Natural killer cell treated with Interleukin-12 subunit alpha and Interleukin-12 subunit beta and Interleukin-15 and Interleukin-18, amount 100 ng/mL, for 72 hours (primary cell): Measurements from ENCODE around the gene TRIM65. TPM values are rescaled to one million over a fixed set of nuclear protein-coding genes. Genes with fewer than 3 reads are reported as not detected.

Source experiments
- ATAC-seq, 2 donors: fragments of 150-1000 bp; cut with Tn5 transposase in 1 of 2; sonication (Bioruptor Pico), chemical (Tn5 transposase) in 1 of 2; 2 replicates each; pipeline ENCODE4 v1.10.0; 2021
- DNase-seq: peaks from one replicate; pipeline ENCODE4 v3.0.0; 2022; ENCODE audit warnings: low spot score
- H3K27ac Mint-ChIP-seq, 2 donors: 1 replicate in 1 of 2; 2 replicates in 1 of 2; pipeline ENCODE4 v1.8.0; 2022; ENCODE audit warnings: mixed read lengths in 2 of 2, mild to moderate bottlenecking in 1 of 2, moderate library complexity in 1 of 2
- H3K27me3 Mint-ChIP-seq, 2 donors: 1 replicate in 1 of 2; 2 replicates in 1 of 2; pipeline ENCODE4 v1.8.0; 2022; ENCODE audit warnings: mixed read lengths in 2 of 2
- H3K36me3 Mint-ChIP-seq: one replicate; pipeline ENCODE4 v1.8.0; 2022; ENCODE audit warnings: mixed read lengths
- H3K4me1 Mint-ChIP-seq, 2 donors: 1 replicate in 1 of 2; 2 replicates in 1 of 2; pipeline ENCODE4 v1.8.0; 2022; ENCODE audit warnings: low read depth in 2 of 2, mixed read lengths in 2 of 2, mild to moderate bottlenecking in 1 of 2
- H3K4me3 Mint-ChIP-seq: one replicate; pipeline ENCODE4 v1.8.0; 2022; ENCODE audit warnings: mixed read lengths
- H3K9me3 Mint-ChIP-seq: 2 replicates; pipeline ENCODE4 v1.8.0; 2022; ENCODE audit warnings: mixed read lengths
- total RNA-seq, 2 donors: library from RNA; stranded (reverse); gene quantifications; one replicate each; pipeline ENCODE4 v1.2.3, GENCODE V29; 2022

Gene TRIM65
- total RNA-seq, 2 donors from 2014 or later: 17.2 to 42.1 TPM

GRCh38 chr17:75922963-75923874, 26.5 kb upstream of the TRIM65 start:
- DNase-seq (no peak), ATAC-seq (no peak)
- H3K27ac Mint-ChIP-seq: no peak overlapping the region
- no peak overlapping the region for H3K4me3 Mint-ChIP-seq
- H3K9me3 Mint-ChIP-seq: no peaks in the 10 kb centered on the region
- H3K27me3 Mint-ChIP-seq: no peaks in the 10 kb centered on the region
- no peaks in the 10 kb centered on the region for H3K4me1 Mint-ChIP-seq
- no peaks in the 10 kb centered on the region for H3K36me3 Mint-ChIP-seq

- DNase-seq: no peak
- no peaks in the 10 kb centered on the region for H3K36me3 Mint-ChIP-seq
- no peaks in the 10 kb centered on the region for H3K9me3 Mint-ChIP-seq
- H3K4me3 Mint-ChIP-seq: no peak overlapping the region
- ATAC-seq: no peak
- H3K4me1 Mint-ChIP-seq: no peaks in the 10 kb centered on the region
- H3K27me3 Mint-ChIP-seq: no peaks in the 10 kb centered on the region
- no peak overlapping the region for H3K27ac Mint-ChIP-seq
These were observed 25.6 kb upstream of the TRIM65 start for GRCh38 chr17:75922173-75922961.

GRCh38 chr17:75921596-75921995, 24.8 kb upstream of the TRIM65 start:
- Mint-ChIP-seq H3K27me3 (no peaks in the 10 kb centered on the region), H3K27ac (no peak overlapping the region), H3K9me3 (no peaks in the 10 kb centered on the region), H3K4me3 (no peak overlapping the region), H3K4me1 (peaks cover 0 to 2% of the 10 kb centered on the region in 2 donors), H3K36me3 (no peaks in the 10 kb centered on the region)
- ATAC-seq: no peak
- DNase-seq: no peak

GRCh38 chr17:75920045-75920560, 23.4 kb upstream of the TRIM65 start:
- Mint-ChIP-seq H3K27ac (no peak overlapping the region), H3K4me1 (peaks cover 0 to 2% of the 10 kb centered on the region in 2 donors), H3K9me3 (no peaks in the 10 kb centered on the region), H3K27me3 (no peaks in the 10 kb centered on the region), H3K4me3 (no peak overlapping the region), H3K36me3 (no peaks in the 10 kb centered on the region)
- DNase-seq (no peak), ATAC-seq (no peak)

- Mint-ChIP-seq H3K4me1 (peaks cover 0 to 2% of the 10 kb centered on the region in 2 donors), H3K27me3 (no peaks in the 10 kb centered on the region), H3K36me3 (no peaks in the 10 kb centered on the region), H3K4me3 (no peak overlapping the region), H3K27ac (no peak overlapping the region), H3K9me3 (no peaks in the 10 kb centered on the region)
- ATAC-seq (no peak), DNase-seq (no peak)
These were observed 22.9 kb upstream of the TRIM65 start for GRCh38 chr17:75919611-75920010.

- H3K27me3 Mint-ChIP-seq: no peaks in the 10 kb centered on the region
- no peaks in the 10 kb centered on the region for H3K36me3 Mint-ChIP-seq
- ATAC-seq: no peak
- no peak overlapping the region for H3K27ac Mint-ChIP-seq
- peaks cover 0 to 2% of the 10 kb centered on the region in 2 donors for H3K4me1 Mint-ChIP-seq
- H3K9me3 Mint-ChIP-seq: no peaks in the 10 kb centered on the region
- no peak for DNase-seq
- H3K4me3 Mint-ChIP-seq: no peak overlapping the region
These were observed 21.2 kb upstream of the TRIM65 start for GRCh38 chr17:75917917-75918445.

- H3K27ac Mint-ChIP-seq: peak overlapping the region in 1 of 2 donors; percentile 26
- ATAC-seq: no peak
These were observed 20.6 kb upstream of the TRIM65 start for GRCh38 chr17:75917141-75917916.

GRCh38 chr17:75915268-75915667, 18.5 kb upstream of the TRIM65 start:
- DNase-seq: no peak
- no peaks in the 10 kb centered on the region for H3K9me3 Mint-ChIP-seq
- no peaks in the 10 kb centered on the region for H3K27me3 Mint-ChIP-seq
- peaks cover 0 to 2% of the 10 kb centered on the region in 2 donors for H3K4me1 Mint-ChIP-seq
- ATAC-seq: no peak
- H3K4me3 Mint-ChIP-seq: no peak overlapping the region
- H3K36me3 Mint-ChIP-seq: no peaks in the 10 kb centered on the region
- no peak overlapping the region for H3K27ac Mint-ChIP-seq

More at GRCh38 chr17:75917141-75917916, 20.6 kb upstream of the TRIM65 start:
- Mint-ChIP-seq H3K4me1 (peaks cover 0 to 2% of the 10 kb centered on the region in 2 donors), H3K36me3 (no peaks in the 10 kb centered on the region), H3K9me3 (no peaks in the 10 kb centered on the region), H3K4me3 (no peak overlapping the region), H3K27me3 (no peaks in the 10 kb centered on the region)
- DNase-seq: no peak

GRCh38 chr17:75914643-75915267, 18.0 kb upstream of the TRIM65 start:
- Mint-ChIP-seq H3K4me3 (no peak overlapping the region), H3K4me1 (peaks cover 0 to 2% of the 10 kb centered on the region in 2 donors), H3K27ac (no peak overlapping the region), H3K36me3 (no peaks in the 10 kb centered on the region), H3K9me3 (no peaks in the 10 kb centered on the region), H3K27me3 (no peaks in the 10 kb centered on the region)
- DNase-seq (no peak), ATAC-seq (no peak)

- ATAC-seq (peak; percentile 14 to 43), DNase-seq (no peak)
- Mint-ChIP-seq H3K27ac (no peak overlapping the region), H3K4me1 (peaks cover 0 to 2% of the 10 kb centered on the region in 2 donors), H3K9me3 (no peaks in the 10 kb centered on the region), H3K27me3 (no peaks in the 10 kb centered on the region), H3K4me3 (no peak overlapping the region), H3K36me3 (no peaks in the 10 kb centered on the region)
These were observed 16.9 kb upstream of the TRIM65 start for GRCh38 chr17:75913537-75914210.

GRCh38 chr17:75910699-75911098, 13.9 kb upstream of the TRIM65 start:
- ATAC-seq (no peak), DNase-seq (no peak)
- no peaks in the 10 kb centered on the region for H3K27me3 Mint-ChIP-seq
- no peaks in the 10 kb centered on the region for H3K36me3 Mint-ChIP-seq
- H3K4me1 Mint-ChIP-seq: peaks cover 0 to 5% of the 10 kb centered on the region in 2 donors
- no peak overlapping the region for H3K4me3 Mint-ChIP-seq
- no peak overlapping the region for H3K27ac Mint-ChIP-seq
- H3K9me3 Mint-ChIP-seq: no peaks in the 10 kb centered on the region

GRCh38 chr17:75909812-75910274, 13.1 kb upstream of the TRIM65 start:
- H3K36me3 Mint-ChIP-seq: no peaks in the 10 kb centered on the region
- ATAC-seq: no peak
- H3K4me1 Mint-ChIP-seq: peaks cover 0 to 8% of the 10 kb centered on the region in 2 donors
- H3K9me3 Mint-ChIP-seq: no peaks in the 10 kb centered on the region
- H3K4me3 Mint-ChIP-seq: no peak overlapping the region
- H3K27ac Mint-ChIP-seq: no peak overlapping the region
- no peak for DNase-seq
- H3K27me3 Mint-ChIP-seq: no peaks in the 10 kb centered on the region
